Ishikawa (cell line): ENCODE measurements around the gene ADRB1.

Experiments
- CEBPB ChIP-seq: IDR thresholded peaks from 2 replicates; pipeline ENCODE4 v1.6.1; 2012
- CREB1 ChIP-seq: IDR thresholded peaks from 2 replicates; pipeline ENCODE4 v1.6.1; 2012; ENCODE audit warnings: low read depth
- EGR1 ChIP-seq: IDR thresholded peaks from 2 replicates; pipeline ENCODE4 v1.6.1; 2012
- EP300 ChIP-seq: IDR thresholded peaks from 2 replicates; pipeline ENCODE4 v1.6.1; 2012; ENCODE audit warnings: borderline replicate concordance
- MAX ChIP-seq: IDR thresholded peaks from 2 replicates; pipeline ENCODE4 v1.6.1; 2012
- RAD21 ChIP-seq: IDR thresholded peaks from 2 replicates; pipeline ENCODE4 v1.6.1; 2012; ENCODE audit warnings: low read depth
- REST ChIP-seq: IDR thresholded peaks from 2 replicates; pipeline ENCODE4 v1.6.1; 2012; ENCODE audit warnings: low read depth, mild to moderate bottlenecking
- TAF1 ChIP-seq: IDR thresholded peaks from 2 replicates; pipeline ENCODE4 v1.6.1; 2012; ENCODE audit warnings: low read depth, mild to moderate bottlenecking
- TEAD4 ChIP-seq: IDR thresholded peaks from 2 replicates; pipeline ENCODE4 v1.6.1; 2012
- ZBTB7A ChIP-seq: IDR thresholded peaks from 2 replicates; pipeline ENCODE4 v1.6.1; 2012; ENCODE audit warnings: low read depth
- TF ChIP-seq, protein P1 (sequence below): IDR thresholded peaks from 2 replicates; pipeline ENCODE4 v1.6.1; 2012

DNA sequence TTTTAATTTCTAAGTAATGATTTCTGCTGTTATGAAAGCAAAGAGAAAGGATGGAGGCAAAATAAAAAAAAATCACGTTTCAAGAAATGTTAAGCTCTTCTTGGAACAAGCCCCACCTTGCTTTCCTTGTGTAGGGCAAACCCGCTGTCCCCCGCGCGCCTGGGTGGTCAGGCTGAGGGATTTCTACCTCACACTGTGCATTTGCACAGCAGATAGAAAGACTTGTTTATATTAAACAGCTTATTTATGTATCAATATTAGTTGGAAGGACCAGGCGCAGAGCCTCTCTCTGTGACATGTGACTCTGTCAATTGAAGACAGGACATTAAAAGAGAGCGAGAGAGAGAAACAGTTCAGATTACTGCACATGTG is 2.4 kb downstream of the ADRB1 start:
- TF ChIP-seq RAD21 (no peak), EP300 (no peak), MAX (no peak), EGR1 (no peak), TAF1 (no peak), TEAD4 (no peak), ZBTB7A (no peak), CREB1 (no peak), REST (no peak), CEBPB (no peak)
- TF ChIP-seq, protein P1, sequence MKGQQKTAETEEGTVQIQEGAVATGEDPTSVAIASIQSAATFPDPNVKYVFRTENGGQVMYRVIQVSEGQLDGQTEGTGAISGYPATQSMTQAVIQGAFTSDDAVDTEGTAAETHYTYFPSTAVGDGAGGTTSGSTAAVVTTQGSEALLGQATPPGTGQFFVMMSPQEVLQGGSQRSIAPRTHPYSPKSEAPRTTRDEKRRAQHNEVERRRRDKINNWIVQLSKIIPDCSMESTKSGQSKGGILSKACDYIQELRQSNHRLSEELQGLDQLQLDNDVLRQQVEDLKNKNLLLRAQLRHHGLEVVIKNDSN: no peak
